ENCODE results near the gene MIF4GD. TPM values are rescaled to one million over a fixed set of nuclear protein-coding genes. Genes with fewer than 3 reads are reported as not detected.
A peak's percentile ranks its signal among the peaks of the same experiment; 100 is the strongest.

Gene MIF4GD
- total RNA-seq, 1 experiment from 2014 or later: 26.1 TPM

- H3K4me2 ChIP-seq (ENCODE audit: insufficient read depth, insufficient read length, low read length): no peak overlapping the region
- no peak overlapping the region for H4K91ac ChIP-seq (ENCODE audit: insufficient read length, low read depth, low read length)
- no peaks in the 10 kb centered on the region for H3K79me1 ChIP-seq (ENCODE audit: insufficient read depth, low read depth, low read length, poor library complexity, severe bottlenecking)
- no peak overlapping the region for H3K27ac ChIP-seq (ENCODE audit: insufficient read length, low read depth, low read length)
- no peak overlapping the region for H3K9ac ChIP-seq (ENCODE audit: extremely low read depth, insufficient read length, low read length)
- no peaks in the 10 kb centered on the region for H3K79me2 ChIP-seq (ENCODE audit: insufficient read depth, low read length)
- no peak overlapping the region for H2BK5ac ChIP-seq (ENCODE audit: insufficient read length, low read length)
- no peak overlapping the region for H3K14ac ChIP-seq (ENCODE audit: insufficient read depth, low read length)
- no peak overlapping the region for H2BK20ac ChIP-seq (ENCODE audit: low read depth, low read length, poor library complexity, severe bottlenecking)
- no peak overlapping the region for H2BK120ac ChIP-seq (ENCODE audit: low read depth, low read length, poor library complexity, severe bottlenecking)
- H3T11ph ChIP-seq (ENCODE audit: low read length): no peak overlapping the region
- H2BK12ac ChIP-seq (ENCODE audit: insufficient read length, low read depth, low read length): no peak overlapping the region
- Mint-ChIP-seq H3K27me3 (ENCODE audit: low read depth) (no peaks in the 10 kb centered on the region; the same call in 1 of the 2 replicates), H3K4me1 (peaks cover 13 to 16% of the 10 kb centered on the region in 2 experiments), H3K36me3 (ENCODE audit: insufficient read depth in 1 of 3, low read depth in 3 of 3) (peaks cover 0 to 25% (median 23%) of the 10 kb centered on the region in 3 experiments; a peak in 6 of 7 replicates), H3K9me3 (no peaks in the 10 kb centered on the region), H3K27ac (no peak overlapping the region), H3K4me3 (peak overlapping the region; percentile 72 to 83; a peak in 4 of 5 replicates)
- no peak overlapping the region for H4K5ac ChIP-seq (ENCODE audit: insufficient read length, low read depth, low read length)
- no peak overlapping the region for H2AK5ac ChIP-seq (ENCODE audit: insufficient read length, low read length)
- no peak overlapping the region for H2BK15ac ChIP-seq (ENCODE audit: low read depth, low read length)
- no peak overlapping the region for H3K4ac ChIP-seq (ENCODE audit: low read depth, low read length)
- no peak for DNase-seq
- H3K56ac ChIP-seq (ENCODE audit: insufficient read length, low read depth, low read length): no peak overlapping the region
- H3K23ac ChIP-seq (ENCODE audit: insufficient read length, low read depth, low read length): no peak overlapping the region
- 0 out of 2 replicates have a peak, but pooled peaks cover 2% of the 10 kb centered on the region for H3K4me1 ChIP-seq (ENCODE audit: insufficient read depth, low read length)
- H3K18ac ChIP-seq (ENCODE audit: insufficient read length, low read depth, low read length): no peak overlapping the region
- no CpG with 5 or more reads among the region's 3 CpGs for WGBS (ENCODE audit: extremely low coverage, insufficient read length, low lambda C conversion rate)
- H4K20me1 ChIP-seq (ENCODE audit: control insufficient read depth, insufficient read depth, insufficient read length): no peaks in the 10 kb centered on the region
- no peak overlapping the region for H2AFZ ChIP-seq (ENCODE audit: low read length)
- H3K9me3 ChIP-seq (ENCODE audit: control insufficient read depth, low read depth, low read length): no peaks in the 10 kb centered on the region
- TF ChIP-seq, protein P1, sequence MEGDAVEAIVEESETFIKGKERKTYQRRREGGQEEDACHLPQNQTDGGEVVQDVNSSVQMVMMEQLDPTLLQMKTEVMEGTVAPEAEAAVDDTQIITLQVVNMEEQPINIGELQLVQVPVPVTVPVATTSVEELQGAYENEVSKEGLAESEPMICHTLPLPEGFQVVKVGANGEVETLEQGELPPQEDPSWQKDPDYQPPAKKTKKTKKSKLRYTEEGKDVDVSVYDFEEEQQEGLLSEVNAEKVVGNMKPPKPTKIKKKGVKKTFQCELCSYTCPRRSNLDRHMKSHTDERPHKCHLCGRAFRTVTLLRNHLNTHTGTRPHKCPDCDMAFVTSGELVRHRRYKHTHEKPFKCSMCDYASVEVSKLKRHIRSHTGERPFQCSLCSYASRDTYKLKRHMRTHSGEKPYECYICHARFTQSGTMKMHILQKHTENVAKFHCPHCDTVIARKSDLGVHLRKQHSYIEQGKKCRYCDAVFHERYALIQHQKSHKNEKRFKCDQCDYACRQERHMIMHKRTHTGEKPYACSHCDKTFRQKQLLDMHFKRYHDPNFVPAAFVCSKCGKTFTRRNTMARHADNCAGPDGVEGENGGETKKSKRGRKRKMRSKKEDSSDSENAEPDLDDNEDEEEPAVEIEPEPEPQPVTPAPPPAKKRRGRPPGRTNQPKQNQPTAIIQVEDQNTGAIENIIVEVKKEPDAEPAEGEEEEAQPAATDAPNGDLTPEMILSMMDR (conservative IDR thresholded peaks at IDR 0.05): no peak
- H3K23me2 ChIP-seq (ENCODE audit: insufficient read length, low read depth, low read length, poor library complexity, severe bottlenecking): peaks cover 22% of the 10 kb centered on the region
- H4K8ac ChIP-seq (replicated peaks; ENCODE audit: insufficient read length, low read depth, low read length): no peak overlapping the region
- H3K27me3 ChIP-seq (ENCODE audit: insufficient read depth, low read length): no peaks in the 10 kb centered on the region
Observed at GRCh38 chr17:75272848-75273184, 1.8 kb upstream of the MIF4GD start.

Measured in H9 (cell line).